T-cell (primary cell): ENCODE results near the gene METRN. TPM values are rescaled to one million over a fixed set of nuclear protein-coding genes. Genes with fewer than 3 reads are reported as not detected.
A peak's percentile ranks its signal among the peaks of the same experiment; 100 is the strongest.

Source experiments
- ATAC-seq, 4 experiments: fragments of 200-7000 bp in 3 of 4; fragments of 150-1000 bp in 1 of 4; cut with Tn5 transposase; replicated peaks in 1 of 4; 1 replicate in 3 of 4; 2 replicates in 1 of 4; pipeline ENCODE4 v1.10.0; 2021; ENCODE audit warnings: moderate library complexity in 3 of 4, mild to moderate bottlenecking in 2 of 4, moderate number of reproducible peaks in 1 of 4
- CTCF ChIA-PET, 2 donors: fragments of 300-600 bp; sonication (Branson Sonifier 250); formaldehyde crosslinking; loops; one replicate each; lab custom pipeline; 2022; ENCODE audit warnings: antibody characterized with exemption in 2 of 2; lab: Charles Lee
- POLR2A ChIA-PET, 2 donors: fragments of 300-600 bp; sonication (Branson Sonifier 250); formaldehyde crosslinking; loops; one replicate each; lab custom pipeline; 2022; ENCODE audit warnings: antibody characterized with exemption in 2 of 2; lab: Charles Lee
- DNase-seq, 35 experiments: peaks; one replicate each; pipeline versions ENCODE4 v3.0.0 to v3.0.0-alpha.2; 2013 to 2023
- H3K27ac ChIP-seq: one replicate; pipeline ENCODE4 v1.5.1; 2013; ENCODE audit warnings: low read length
- H3K27me3 ChIP-seq, 2 experiments: replicated peaks in 1 of 2; 1 replicate in 1 of 2; 2 replicates in 1 of 2; pipeline versions ENCODE4 v1.6.1 to v1.7.0; 2013; ENCODE audit warnings: low read length in 1 of 2, mixed read lengths in 1 of 2; ENCODE audit not compliant: control insufficient read depth in 2 of 2, insufficient read depth in 2 of 2; ENCODE audit errors: extremely low read depth in 1 of 2
- H3K36me3 ChIP-seq, 2 donors: 1 replicate in 1 of 2; 2 replicates in 1 of 2; pipeline versions ENCODE4 v1.6.1 to v1.7.0; 2013; ENCODE audit warnings: low read length in 1 of 2; ENCODE audit not compliant: control insufficient read depth in 2 of 2, insufficient read depth in 1 of 2; ENCODE audit errors: extremely low read depth in 1 of 2
- H3K4me1 ChIP-seq, 2 experiments: 1 replicate in 1 of 2; 2 replicates in 1 of 2; pipeline versions ENCODE4 v1.6.1 to v1.7.0; 2013; ENCODE audit warnings: low read length in 2 of 2, mixed read lengths in 1 of 2; ENCODE audit not compliant: insufficient read depth in 2 of 2, control insufficient read depth in 1 of 2; ENCODE audit errors: extremely low read depth in 1 of 2
- H3K4me3 ChIP-seq, 2 donors: 1 replicate in 1 of 2; 2 replicates in 1 of 2; pipeline versions ENCODE4 v1.5.1 to v1.7.0; 2013; ENCODE audit warnings: mild to moderate bottlenecking in 2 of 2, low read length in 1 of 2, moderate library complexity in 1 of 2; ENCODE audit not compliant: control insufficient read depth in 1 of 2; ENCODE audit errors: extremely low read depth in 1 of 2
- H3K9me3 ChIP-seq: 2 replicates; pipeline ENCODE4 v1.7.0; 2013
- H3K27ac Mint-ChIP-seq, 2 donors: one replicate each; pipeline ENCODE4 v1.8.0; 2020 to 2021; ENCODE audit warnings: mild to moderate bottlenecking in 2 of 2, mixed read lengths in 2 of 2
- H3K27me3 Mint-ChIP-seq, 2 donors: one replicate each; pipeline ENCODE4 v1.8.0; 2021 to 2022; ENCODE audit warnings: mixed read lengths in 2 of 2
- H3K36me3 Mint-ChIP-seq: one replicate; pipeline ENCODE4 v1.8.0; 2021; ENCODE audit warnings: mixed read lengths
- H3K4me1 Mint-ChIP-seq, 3 donors: one replicate each; pipeline ENCODE4 v1.8.0; 2020 to 2022; ENCODE audit warnings: mixed read lengths in 3 of 3, mild to moderate bottlenecking in 1 of 3
- H3K4me3 Mint-ChIP-seq, 3 donors: one replicate each; pipeline ENCODE4 v1.8.0; 2020 to 2022; ENCODE audit warnings: mild to moderate bottlenecking in 3 of 3, mixed read lengths in 3 of 3, moderate library complexity in 3 of 3
- H3K9me3 Mint-ChIP-seq, 3 donors: one replicate each; pipeline ENCODE4 v1.8.0; 2020 to 2022; ENCODE audit warnings: mixed read lengths in 3 of 3
- WGBS: methylation state at CpG from one replicate; pipeline ENCODE4 v1.1.5; 2013; ENCODE audit warnings: missing lambda C conversion rate; ENCODE audit not compliant: insufficient coverage; 5-methylcytosine and 5-hydroxymethylcytosine counted together
- total RNA-seq, 35 experiments: library from RNA in 6 of 35; stranded (reverse) in 6 of 35; fragments of 120-200 nt in 1 of 35; gene quantifications; one replicate each; pipeline versions ENCODE4 v1.2.1 to v1.2.4 and lab custom pipeline; 2013 to 2026

The METRN gene
- total RNA-seq, 5 donors from 2014 or later (not counting 1 experiment from before 2014, with no cell fraction given): 4.2 to 18.2 (median 12.0) TPM

GRCh38 chr16:676913-677312 is 38.0 kb upstream of the METRN start:
- DNase-seq (peak in 8 of 35 experiments; percentile 27 to 48 (median 38)), ATAC-seq (no peak)
- H3K4me3 ChIP-seq: no peak overlapping the region
- 80% methylated on average over 23 of the region's 23 CpGs for WGBS
- peak overlapping the region in 2 of 3 donors; percentile 6 to 45 for H3K4me3 Mint-ChIP-seq
- H3K27ac Mint-ChIP-seq: no peak overlapping the region
- peaks cover 0 to 25% of the 10 kb centered on the region in 2 experiments for H3K27me3 ChIP-seq
- POLR2A ChIA-PET: no interaction called here
- H3K4me1 Mint-ChIP-seq: peaks cover 7 to 31% (median 30%) of the 10 kb centered on the region in 3 donors
- no peaks in the 10 kb centered on the region for H3K9me3 Mint-ChIP-seq
- no peak overlapping the region for H3K27ac ChIP-seq
- no peaks in the 10 kb centered on the region for H3K9me3 ChIP-seq
- peaks cover 0 to 56% of the 10 kb centered on the region in 2 experiments for H3K4me1 ChIP-seq
- peaks cover 0 to 6% of the 10 kb centered on the region in 2 donors for H3K27me3 Mint-ChIP-seq
- CTCF ChIA-PET: no interaction called here
- peaks cover 4% of the 10 kb centered on the region for H3K36me3 Mint-ChIP-seq
- peaks cover 12 to 16% of the 10 kb centered on the region in 2 donors for H3K36me3 ChIP-seq

GRCh38 chr16:677316-678190 is 37.4 kb upstream of the METRN start:
- ATAC-seq (no peak), DNase-seq (no peak)
- POLR2A ChIA-PET: no interaction called here
- Histone ChIP-seq H3K4me1 (peaks cover 0 to 61% of the 10 kb centered on the region in 2 experiments), H3K27me3 (peaks cover 0 to 25% of the 10 kb centered on the region in 2 experiments), H3K27ac (no peak overlapping the region), H3K36me3 (peaks cover 14 to 16% of the 10 kb centered on the region in 2 donors), H3K4me3 (no peak overlapping the region), H3K9me3 (no peaks in the 10 kb centered on the region)
- H3K9me3 Mint-ChIP-seq: no peaks in the 10 kb centered on the region
- H3K27me3 Mint-ChIP-seq: peaks cover 0 to 6% of the 10 kb centered on the region in 2 donors
- H3K36me3 Mint-ChIP-seq: peaks cover 7% of the 10 kb centered on the region
- 79% methylated on average over 43 of the region's 57 CpGs for WGBS
- CTCF ChIA-PET: no interaction called here
- H3K4me3 Mint-ChIP-seq: peak overlapping the region in 1 of 3 donors; percentile 45
- H3K4me1 Mint-ChIP-seq: peaks cover 11 to 35% (median 35%) of the 10 kb centered on the region in 3 donors
- H3K27ac Mint-ChIP-seq: no peak overlapping the region

- no peak overlapping the region for H3K4me3 ChIP-seq
- H3K4me3 Mint-ChIP-seq: peak overlapping the region in 1 of 3 donors; percentile 77
- H3K9me3 Mint-ChIP-seq: no peaks in the 10 kb centered on the region
- peaks cover 4% of the 10 kb centered on the region for H3K36me3 Mint-ChIP-seq
- ATAC-seq: no peak
- H3K9me3 ChIP-seq: no peaks in the 10 kb centered on the region
- H3K27ac ChIP-seq: no peak overlapping the region
- H3K4me1 Mint-ChIP-seq: peaks cover 12 to 41% (median 40%) of the 10 kb centered on the region in 3 donors
- CTCF ChIA-PET: no interaction called here
- peaks cover 0 to 6% of the 10 kb centered on the region in 2 donors for H3K27me3 Mint-ChIP-seq
- H3K27me3 ChIP-seq: peaks cover 0 to 25% of the 10 kb centered on the region in 2 experiments
- 83% methylated on average over 10 of the region's 21 CpGs for WGBS
- no peak for DNase-seq
- POLR2A ChIA-PET: interaction anchor here in 1 of 2 donors (0.6 kb wide), 1 partner anchor 293 kb away, joined by 4 read pairs; no protein-coding TSS in a partner anchor
- peaks cover 7 to 20% of the 10 kb centered on the region in 2 donors for H3K36me3 ChIP-seq
- peaks cover 0 to 69% of the 10 kb centered on the region in 2 experiments for H3K4me1 ChIP-seq
- H3K27ac Mint-ChIP-seq: no peak overlapping the region
Observed at GRCh38 chr16:678209-678857, 36.6 kb upstream of the METRN start.

- Histone ChIP-seq H3K4me3 (peak overlapping the region; percentile 49 to 53), H3K36me3 (peaks cover 5 to 20% of the 10 kb centered on the region in 2 donors), H3K27me3 (peaks cover 0 to 25% of the 10 kb centered on the region in 2 experiments), H3K9me3 (no peaks in the 10 kb centered on the region), H3K4me1 (peaks cover 0 to 73% of the 10 kb centered on the region in 2 experiments), H3K27ac (peak overlapping the region; percentile 41)
- DNase-seq (peak in 20 of 35 experiments; percentile 24 to 51 (median 35)), ATAC-seq (peak in 3 of 4 experiments; percentile 3 to 14 (median 4))
- POLR2A ChIA-PET: interaction anchor here (0.5 to 0.6 kb wide), 2 partner anchors 10 to 294 kb away, joined by 4 to 5 read pairs; no protein-coding TSS in a partner anchor
- peaks cover 4% of the 10 kb centered on the region for H3K36me3 Mint-ChIP-seq
- peak overlapping the region; percentile 72 to 79 (median 77) for H3K4me3 Mint-ChIP-seq
- no peaks in the 10 kb centered on the region for H3K9me3 Mint-ChIP-seq
- peak overlapping the region; percentile 74 for H3K27ac Mint-ChIP-seq
- peaks cover 0 to 6% of the 10 kb centered on the region in 2 donors for H3K27me3 Mint-ChIP-seq
- H3K4me1 Mint-ChIP-seq: peaks cover 12 to 44% (median 43%) of the 10 kb centered on the region in 3 donors
- CTCF ChIA-PET: interaction anchor here in 1 of 2 donors (0.6 kb wide), 1 partner anchor 96 kb away, joined by 4 read pairs; no protein-coding TSS in a partner anchor
- WGBS: 28% methylated on average over 46 of the region's 52 CpGs
Observed at GRCh38 chr16:678858-679813, 35.8 kb upstream of the METRN start.

- 0% methylated on average over 78 of the region's 91 CpGs for WGBS
- H3K4me1 Mint-ChIP-seq: peaks cover 12 to 45% (median 42%) of the 10 kb centered on the region in 3 donors
- Histone ChIP-seq H3K36me3 (peaks cover 5 to 20% of the 10 kb centered on the region in 2 donors), H3K4me1 (peaks cover 2 to 75% of the 10 kb centered on the region in 2 experiments), H3K4me3 (peak within 1 kb of the TSS; percentile 58 to 80), H3K27ac (peak within 1 kb of the TSS; percentile 69), H3K9me3 (no peaks in the 10 kb centered on the region), H3K27me3 (peaks cover 0 to 19% of the 10 kb centered on the region in 2 experiments)
- H3K36me3 Mint-ChIP-seq: peaks cover 4% of the 10 kb centered on the region
- H3K9me3 Mint-ChIP-seq: no peaks in the 10 kb centered on the region
- peak; percentile 57 to 69 (median 60) for ATAC-seq
- H3K27ac Mint-ChIP-seq: peak within 1 kb of the TSS; percentile 79 to 90
- ChIA-PET CTCF (interaction anchor here in 1 of 2 donors (0.6 kb wide), 1 partner anchor 700 kb away, joined by 5 read pairs; no protein-coding TSS in a partner anchor), POLR2A (interaction anchor here in 1 of 2 donors (0.5 kb wide), 1 partner anchor 11 kb away, joined by 5 read pairs; no protein-coding TSS in a partner anchor)
- peaks cover 0 to 4% of the 10 kb centered on the region in 2 donors for H3K27me3 Mint-ChIP-seq
- DNase-seq: peak; percentile 55 to 93 (median 76)
- peak within 1 kb of the TSS; percentile 77 to 82 (median 81) for H3K4me3 Mint-ChIP-seq
Observed at GRCh38 chr16:679814-680624, 34.9 kb upstream of the METRN start, which contains the start of gene STUB1. TSS of gene STUB1 (plus strand) at chr16:680410. CDS start at chr16:680526, 116 bp downstream.
